ENCODE measurements around the gene MED10.

GRCh38 chr5:6326776-6327175, 51.6 kb downstream of the MED10 start:
- TF ChIP-seq POLR2A (IDR thresholded peaks at IDR 0.05) (no peak), CTCF (IDR thresholded peaks at IDR 0.05) (no peak), POLR2AphosphoS5 (IDR thresholded peaks at IDR 0.05; ENCODE audit: insufficient read depth in 1 of 2, low read depth in 1 of 2) (no peak)
